GM23338 (cell line): ENCODE data around the gene SELENOV. TPM values are rescaled to one million over a fixed set of nuclear protein-coding genes. Genes with fewer than 3 reads are reported as not detected.

Experiments
- ATAC-seq: fragments of 200-7000 bp; cut with Tn5 transposase; 3 replicates; pipeline ENCODE4 v1.9.1; 2020
- DNase-seq: peaks from one replicate; pipeline ENCODE4 v3.0.0-alpha.2; 2015; ENCODE audit warnings: low spot score
- H2AFZ ChIP-seq: fragments of 200-600 bp; sonication (generic); 2 replicates; pipeline ENCODE4 v1.8.0; 2016; ENCODE audit warnings: antibody characterized with exemption, mild to moderate bottlenecking, moderate library complexity
- H3F3A ChIP-seq: fragments of 200-600 bp; sonication (generic); replicated peaks from 2 replicates; pipeline ENCODE4 v1.8.0; 2017; ENCODE audit warnings: antibody characterized with exemption, mixed run types, low read depth
- H3K27ac ChIP-seq: fragments of 200-600 bp; sonication (generic); 2 replicates; pipeline ENCODE4 v1.6.1; 2016; ENCODE audit warnings: low read depth
- H3K27me3 ChIP-seq: fragments of 200-600 bp; sonication (generic); 2 replicates; pipeline ENCODE4 v1.8.0; 2016; ENCODE audit warnings: mild to moderate bottlenecking, mixed run types, moderate library complexity; ENCODE audit not compliant: insufficient read depth
- H3K36me3 ChIP-seq: fragments of 200-600 bp; sonication (generic); 2 replicates; pipeline ENCODE4 v1.8.0; 2016; ENCODE audit warnings: mild to moderate bottlenecking; ENCODE audit not compliant: insufficient read depth
- H3K4me1 ChIP-seq: fragments of 200-600 bp; sonication (generic); 2 replicates; pipeline ENCODE4 v1.8.0; 2016; ENCODE audit warnings: mild to moderate bottlenecking, moderate library complexity; ENCODE audit not compliant: insufficient read depth
- H3K4me2 ChIP-seq: fragments of 200-600 bp; sonication (generic); 2 replicates; pipeline ENCODE4 v1.7.1; 2017; ENCODE audit warnings: mixed run types
- H3K4me3 ChIP-seq: fragments of 200-600 bp; sonication (generic); 2 replicates; pipeline ENCODE4 v1.6.1; 2016; ENCODE audit warnings: mixed run types
- H3K79me2 ChIP-seq: fragments of 200-600 bp; sonication (generic); replicated peaks from 2 replicates; pipeline ENCODE4 v1.8.0; 2017; ENCODE audit warnings: mild to moderate bottlenecking; ENCODE audit not compliant: insufficient read depth
- H3K9me2 ChIP-seq: fragments of 200-600 bp; sonication (generic); 2 replicates; pipeline ENCODE4 v1.8.0; 2017; ENCODE audit not compliant: insufficient read depth
- H4K20me1 ChIP-seq: fragments of 200-600 bp; sonication (generic); replicated peaks from 2 replicates; pipeline ENCODE4 v1.8.0; 2017; ENCODE audit warnings: mild to moderate bottlenecking; ENCODE audit not compliant: insufficient read depth
- H3K27ac Mint-ChIP-seq: 2 replicates; pipeline ENCODE4 v1.8.0; 2020; ENCODE audit warnings: inconsistent platforms, mild to moderate bottlenecking, moderate library complexity, mixed read lengths
- H3K27me3 Mint-ChIP-seq: 3 replicates; pipeline ENCODE4 v1.8.0; 2022; ENCODE audit warnings: low read depth, mild to moderate bottlenecking, moderate library complexity, mixed read lengths, inconsistent platforms; ENCODE audit not compliant: insufficient read depth, poor library complexity
- H3K36me3 Mint-ChIP-seq: 3 replicates; pipeline ENCODE4 v1.8.0; 2021; ENCODE audit warnings: low read depth, mild to moderate bottlenecking, inconsistent platforms, moderate library complexity, mixed read lengths
- H3K4me1 Mint-ChIP-seq: 3 replicates; pipeline ENCODE4 v1.8.0; 2020; ENCODE audit warnings: mild to moderate bottlenecking, inconsistent platforms, mixed read lengths
- H3K4me3 Mint-ChIP-seq: 3 replicates; pipeline ENCODE4 v1.8.0; 2021; ENCODE audit warnings: moderate library complexity, mild to moderate bottlenecking, inconsistent platforms, mixed read lengths
- H3K9me3 Mint-ChIP-seq: 3 replicates; pipeline ENCODE4 v1.8.0; 2020; ENCODE audit warnings: moderate library complexity, mild to moderate bottlenecking, inconsistent platforms, mixed read lengths
- CREB1 ChIP-seq: fragments of 250-450 bp; sonication (Bioruptor Pico); IDR thresholded peaks from 2 replicates; pipeline ENCODE4 v1.5.0; 2020; ENCODE audit warnings: low read depth, mild to moderate bottlenecking, moderate library complexity
- EZH2 ChIP-seq: fragments of 200-600 bp; sonication (generic); IDR thresholded peaks from one replicate; pipeline ENCODE4 v1.8.0; 2017; ENCODE audit warnings: antibody characterized with exemption, mild to moderate bottlenecking, low read depth; ENCODE audit not compliant: unreplicated experiment
- EZH2phosphoT487 ChIP-seq: fragments of 200-600 bp; sonication (generic); IDR thresholded peaks from one replicate; pipeline ENCODE4 v1.8.1; 2018; ENCODE audit warnings: antibody characterized with exemption; ENCODE audit not compliant: unreplicated experiment
- REST ChIP-seq: IDR thresholded peaks from one replicate; pipeline ENCODE4 v1.6.1; 2018; ENCODE audit warnings: antibody characterized with exemption; ENCODE audit not compliant: unreplicated experiment
- STAT1 ChIP-seq: IDR thresholded peaks from one replicate; pipeline ENCODE4 v1.6.1; 2016; ENCODE audit warnings: antibody characterized with exemption; ENCODE audit not compliant: unreplicated experiment
- ZNF114 ChIP-seq: fragments of 250-450 bp; sonication (Bioruptor Pico); IDR thresholded peaks from 2 replicates; pipeline ENCODE4 v1.5.0; 2020; ENCODE audit warnings: mild to moderate bottlenecking, moderate library complexity
- ZNF462 ChIP-seq: fragments of 250-450 bp; sonication (Bioruptor Pico); IDR thresholded peaks from 2 replicates; pipeline ENCODE4 v1.5.0; 2020; ENCODE audit warnings: mild to moderate bottlenecking, moderate library complexity
- polyA plus RNA-seq: library from polyadenylated mRNA; unstranded; fragments of >200 nt; fragmentation: Nextera tagmentation; extraction: Ambion mirVana; gene quantifications from 2 replicates; pipeline ENCODE4 v1.2.1, GENCODE V29; 2016
- total RNA-seq: library from RNA; depleted of rRNA; stranded (reverse); fragments of >200 nt; shearing (Covaris generic); gene quantifications from 2 replicates; pipeline ENCODE4 v1.2.3, GENCODE V29; 2014

The SELENOV gene
- total and polyA plus RNA-seq, 2 experiments from 2014 or later: 8.0 to 8.7 TPM

GRCh38 chr19:39524495-39524894, 9.6 kb downstream of the SELENOV start (continued):
- no peak for TF ChIP-seq ZNF462 (CRISPR knock-in tag)
- no peak for TF ChIP-seq ZNF114 (CRISPR knock-in tag)

GRCh38 chr19:39525205-39525604, 10.3 kb downstream of the SELENOV start:
- H3K4me1 ChIP-seq: no peaks in the 10 kb centered on the region
- TF ChIP-seq EZH2 (no peak), EZH2phosphoT487 (no peak), REST (no peak), CREB1 (CRISPR knock-in tag) (no peak), STAT1 (no peak)

More at GRCh38 chr19:39525205-39525604, 10.3 kb downstream of the SELENOV start:
- Histone ChIP-seq H3K4me3 (no peak overlapping the region), H3K79me2 (0 out of 2 replicates have a peak, but pooled peaks cover 6% of the 10 kb centered on the region), H4K20me1 (peaks cover 12% of the 10 kb centered on the region; the same call in 1 of the 2 replicates), H3K9me2 (no peaks in the 10 kb centered on the region), H3K36me3 (no peaks in the 10 kb centered on the region; the same call in 1 of the 2 replicates), H3F3A (0 out of 2 replicates have a peak, but pooled peaks cover 3% of the 10 kb centered on the region), H3K4me2 (no peak overlapping the region), H2AFZ (no peak overlapping the region), H3K27ac (no peak overlapping the region), H3K27me3 (no peaks in the 10 kb centered on the region)
- no peak overlapping the region for H3K27ac Mint-ChIP-seq
- peaks cover 6% of the 10 kb centered on the region for H3K27me3 Mint-ChIP-seq
- ATAC-seq: no peak
- no peak for DNase-seq
- H3K4me1 Mint-ChIP-seq: no peaks in the 10 kb centered on the region
- H3K9me3 Mint-ChIP-seq: no peaks in the 10 kb centered on the region; the same call in 2 of the 3 replicates
- H3K4me3 Mint-ChIP-seq: no peak overlapping the region
- peaks cover 21% of the 10 kb centered on the region for H3K36me3 Mint-ChIP-seq
